Medulla oblongata (tissue), 1 donor: Measurements from ENCODE around the gene TACC2.

Experiments
- DNase-seq: peaks from one replicate; pipeline ENCODE4 v3.0.0-alpha.2; 2015; ENCODE audit errors: extremely low spot score

Gene TACC2

GRCh38 chr10:122029499-122030199 lies 40.7 kb downstream of the TACC2 start:
- no peak for DNase-seq

- no peak for DNase-seq
Measured at GRCh38 chr10:122030200-122030552, 41.2 kb downstream of the TACC2 start.

- DNase-seq = no peak
Measured at GRCh38 chr10:122033224-122033926, 44.4 kb downstream of the TACC2 start.

- DNase-seq = no peak
Measured at GRCh38 chr10:122034149-122034756, 45.3 kb downstream of the TACC2 start.

GRCh38 chr10:122040786-122041185 lies 51.8 kb downstream of the TACC2 start:
- DNase-seq = no peak

GRCh38 chr10:122042836-122043235 lies 53.9 kb downstream of the TACC2 start:
- no peak for DNase-seq

- DNase-seq = no peak
Measured at GRCh38 chr10:122044045-122044661, 55.2 kb downstream of the TACC2 start.

GRCh38 chr10:122044713-122045112 lies 55.8 kb downstream of the TACC2 start:
- no peak for DNase-seq

- no peak for DNase-seq
Measured at GRCh38 chr10:122045212-122045611, 56.2 kb downstream of the TACC2 start.

- no peak for DNase-seq
Measured at GRCh38 chr10:122047560-122047959, 58.6 kb downstream of the TACC2 start.

GRCh38 chr10:122049076-122049475 lies 60.1 kb downstream of the TACC2 start:
- no peak for DNase-seq

- no peak for DNase-seq
Measured at GRCh38 chr10:122050311-122050710, 61.3 kb downstream of the TACC2 start.

GRCh38 chr10:122050811-122051210 lies 61.8 kb downstream of the TACC2 start:
- DNase-seq = no peak

GRCh38 chr10:122051609-122052385 lies 62.8 kb downstream of the TACC2 start:
- DNase-seq = peak; percentile 19

GRCh38 chr10:122052701-122053100 lies 63.7 kb downstream of the TACC2 start:
- no peak for DNase-seq

- no peak for DNase-seq
Measured at GRCh38 chr10:122053314-122053713, 64.4 kb downstream of the TACC2 start.

GRCh38 chr10:122054048-122055025 lies 65.4 kb downstream of the TACC2 start:
- no peak for DNase-seq

GRCh38 chr10:122055252-122055651 lies 66.3 kb downstream of the TACC2 start:
- DNase-seq = no peak

- no peak for DNase-seq
Measured at GRCh38 chr10:122056431-122057094, 67.6 kb downstream of the TACC2 start.

GRCh38 chr10:122057841-122058413 lies 69.0 kb downstream of the TACC2 start:
- no peak for DNase-seq
